HUES48 (cell line): ENCODE data around the gene TOR1B.
"Not testable (repeated sequence)": the region's sequence is repeated elsewhere in the genome, so short reads cannot be mapped to it uniquely, and the experiment has no call there.

ENCODE experiments used
- H3K27ac ChIP-seq: one replicate; pipeline ENCODE4 v1.7.0; 2013; ENCODE audit warnings: low read depth, low read length, inconsistent platforms
- H3K27me3 ChIP-seq: 2 replicates; pipeline ENCODE4 v1.6.1; 2013; ENCODE audit warnings: mild to moderate bottlenecking, low read length; ENCODE audit not compliant: control insufficient read depth, insufficient read depth
- H3K36me3 ChIP-seq: 2 replicates; pipeline ENCODE4 v1.6.1; 2013; ENCODE audit warnings: low read length; ENCODE audit not compliant: control insufficient read depth, insufficient read depth
- H3K4me1 ChIP-seq: 2 replicates; pipeline ENCODE4 v1.6.1; 2013; ENCODE audit warnings: mild to moderate bottlenecking, low read length; ENCODE audit not compliant: control insufficient read depth, insufficient read depth
- H3K4me3 ChIP-seq: 2 replicates; pipeline ENCODE4 v1.5.1; 2013; ENCODE audit warnings: mild to moderate bottlenecking, low read depth, low read length
- H3K9ac ChIP-seq: 2 replicates; pipeline ENCODE4 v1.6.1; 2013; ENCODE audit warnings: mild to moderate bottlenecking, low read depth, low read length, moderate library complexity
- H3K9me3 ChIP-seq: 2 replicates; pipeline ENCODE4 v1.6.1; 2013; ENCODE audit warnings: low read length; ENCODE audit not compliant: control insufficient read depth, insufficient read depth

The TOR1B gene

DNA sequence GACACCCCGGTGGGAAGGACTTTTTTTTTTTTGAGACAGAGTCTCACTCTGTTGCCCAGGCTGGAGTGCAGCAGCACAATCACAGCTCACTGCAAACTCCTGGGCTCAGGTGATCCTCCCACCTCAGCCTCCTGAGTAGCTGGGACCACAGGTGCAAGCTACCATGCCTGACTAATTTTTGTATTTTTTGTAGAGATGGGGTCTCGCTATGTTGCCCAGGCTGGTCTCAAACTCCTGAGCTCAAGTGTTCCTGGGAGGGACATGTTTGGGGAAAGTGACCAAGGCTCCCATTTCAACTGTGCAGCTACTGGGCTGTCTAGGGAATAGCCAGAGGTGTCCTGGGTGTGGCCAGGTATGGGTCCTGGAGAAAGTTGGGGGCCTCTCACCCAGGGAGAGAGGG, 7.0 kb upstream of the TOR1B start:
- H3K4me3 ChIP-seq, H3K27me3 ChIP-seq, H3K36me3 ChIP-seq, H3K9me3 ChIP-seq, H3K4me1 ChIP-seq, H3K9ac ChIP-seq, H3K27ac ChIP-seq: not testable (repeated sequence)

- H3K27ac ChIP-seq: no peak overlapping the region
- no peaks in the 10 kb centered on the region for H3K9me3 ChIP-seq
- no peaks in the 10 kb centered on the region for H3K36me3 ChIP-seq
- H3K4me1 ChIP-seq: peaks cover 3% of the 10 kb centered on the region; the same call in 1 of the 2 replicates
- no peak overlapping the region for H3K4me3 ChIP-seq
- no peaks in the 10 kb centered on the region for H3K27me3 ChIP-seq
- H3K9ac ChIP-seq: no peak overlapping the region
Observed at GRCh38 chr9:129798973-129799372, 4.0 kb upstream of the TOR1B start.

DNA sequence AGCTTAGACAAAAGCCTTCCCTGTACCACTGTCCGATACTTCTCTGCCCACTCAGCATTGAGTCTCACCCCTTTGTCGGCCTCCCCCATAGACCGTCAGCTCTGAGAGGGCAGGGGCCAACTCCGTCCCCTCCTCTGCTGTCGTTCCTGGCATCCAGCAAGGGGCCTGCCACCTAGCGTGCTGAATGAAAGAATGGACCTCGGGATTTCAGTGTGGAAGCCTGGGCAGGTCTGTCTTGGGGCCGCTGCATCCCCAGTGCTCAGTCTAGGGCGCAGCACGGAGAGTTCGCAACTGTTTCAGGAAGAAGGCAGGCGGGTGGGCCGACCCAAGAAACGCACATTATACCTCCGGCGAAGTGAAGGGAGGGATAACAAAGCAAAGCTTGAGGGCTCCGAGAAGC, 1.5 kb upstream of the TOR1B start:
- Histone ChIP-seq H3K36me3 (peaks cover 8% of the 10 kb centered on the region; the same call in 1 of the 2 replicates), H3K27me3 (no peaks in the 10 kb centered on the region), H3K4me3 (no peak overlapping the region), H3K9ac (no peak overlapping the region), H3K4me1 (peaks cover 6% of the 10 kb centered on the region; the same call in 1 of the 2 replicates), H3K9me3 (no peaks in the 10 kb centered on the region), H3K27ac (no peak overlapping the region)

- H3K27me3 ChIP-seq: no peaks in the 10 kb centered on the region
- H3K9ac ChIP-seq: no peak overlapping the region
- H3K36me3 ChIP-seq: peaks cover 19% of the 10 kb centered on the region
- peaks cover 6% of the 10 kb centered on the region; the same call in 1 of the 2 replicates for H3K4me1 ChIP-seq
- peak overlapping the region; percentile 97 for H3K4me3 ChIP-seq
- no peaks in the 10 kb centered on the region for H3K9me3 ChIP-seq
- peak overlapping the region; percentile 20 for H3K27ac ChIP-seq
Observed at GRCh38 chr9:129803676-129804060, 684 bp downstream of the TOR1B start.

DNA sequence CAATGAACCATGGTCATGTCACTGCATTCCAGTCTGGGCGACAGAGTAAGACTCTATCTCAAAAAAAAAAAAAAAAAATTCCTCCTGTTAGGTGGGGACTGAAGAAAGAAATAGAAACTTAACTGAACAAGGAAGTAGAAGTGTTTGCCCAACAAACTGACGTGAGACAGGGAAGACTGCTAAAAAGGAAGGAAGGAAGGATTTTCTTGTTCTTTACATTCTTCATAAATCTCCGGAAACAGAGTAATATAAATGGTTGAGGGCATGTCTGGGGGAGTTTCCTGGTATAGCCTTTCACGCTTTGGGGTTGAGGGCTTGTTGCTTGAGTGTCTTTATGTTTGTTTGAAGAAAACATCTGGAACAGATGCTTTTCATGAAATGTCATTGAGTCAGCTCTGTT, 3.1 kb downstream of the TOR1B start:
- H3K9ac ChIP-seq: no peak overlapping the region
- H3K36me3 ChIP-seq: peaks cover 41% of the 10 kb centered on the region
- no peak overlapping the region for H3K4me3 ChIP-seq
- peaks cover 6% of the 10 kb centered on the region; the same call in 1 of the 2 replicates for H3K4me1 ChIP-seq
- no peak overlapping the region for H3K27ac ChIP-seq
- no peaks in the 10 kb centered on the region for H3K27me3 ChIP-seq
- no peaks in the 10 kb centered on the region for H3K9me3 ChIP-seq

- no peaks in the 10 kb centered on the region for H3K9me3 ChIP-seq
- no peak overlapping the region for H3K4me3 ChIP-seq
- H3K27ac ChIP-seq: no peak overlapping the region
- peaks cover 65% of the 10 kb centered on the region for H3K36me3 ChIP-seq
- H3K27me3 ChIP-seq: no peaks in the 10 kb centered on the region
- H3K9ac ChIP-seq: no peak overlapping the region
- no peaks in the 10 kb centered on the region for H3K4me1 ChIP-seq
Observed at GRCh38 chr9:129809346-129809745, 6.4 kb downstream of the TOR1B start.

DNA sequence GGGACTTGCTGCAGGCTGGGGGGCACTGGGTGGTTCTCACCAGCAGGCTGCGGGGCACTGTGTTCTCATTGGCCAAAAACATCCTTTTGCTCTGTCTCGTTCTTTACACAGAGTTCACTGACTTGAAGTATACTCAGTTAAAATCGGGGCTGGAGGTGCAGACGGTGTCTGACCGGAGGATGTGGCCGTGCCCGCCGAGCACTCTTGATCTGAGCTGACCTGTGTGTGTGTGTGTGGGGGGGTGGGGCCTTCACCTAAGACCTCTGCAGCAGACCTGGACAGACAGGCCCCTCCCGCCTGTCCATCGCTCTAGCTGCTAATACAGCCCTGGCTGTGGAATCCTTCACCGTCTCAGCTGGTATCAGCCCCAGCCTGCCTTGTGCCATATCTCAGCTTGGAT, 7.1 kb downstream of the TOR1B start:
- H3K36me3 ChIP-seq: peaks cover 69% of the 10 kb centered on the region
- H3K9me3 ChIP-seq: no peaks in the 10 kb centered on the region
- H3K27ac ChIP-seq: no peak overlapping the region

DNA sequence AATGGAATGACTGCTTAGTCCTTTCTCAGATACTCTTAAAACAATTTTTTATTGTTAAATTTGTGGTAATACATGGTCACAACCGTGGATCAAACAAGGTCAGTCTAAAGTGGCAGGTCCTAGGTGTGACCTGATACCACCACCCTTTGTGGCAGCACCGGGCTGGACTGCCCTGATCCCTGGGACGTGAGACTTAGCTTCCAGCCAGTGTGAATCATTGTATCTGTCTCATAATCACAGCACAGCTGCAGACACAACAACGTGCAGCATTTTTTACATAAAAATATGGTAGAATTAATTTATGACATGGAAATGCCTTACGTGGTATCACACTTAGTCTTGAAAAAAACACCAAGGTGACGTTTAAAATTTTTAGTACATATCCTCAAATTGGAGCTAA, 7.8 kb downstream of the TOR1B start:
- H3K4me3 ChIP-seq: no peak overlapping the region
- peaks cover 71% of the 10 kb centered on the region for H3K36me3 ChIP-seq
- H3K27me3 ChIP-seq: no peaks in the 10 kb centered on the region
- H3K4me1 ChIP-seq: no peaks in the 10 kb centered on the region
- no peak overlapping the region for H3K27ac ChIP-seq
- no peak overlapping the region for H3K9ac ChIP-seq
- H3K9me3 ChIP-seq: no peaks in the 10 kb centered on the region

More for the DNA sequence above, 7.1 kb downstream of the TOR1B start:
- Histone ChIP-seq H3K9ac (no peak overlapping the region), H3K27me3 (no peaks in the 10 kb centered on the region), H3K4me3 (no peak overlapping the region), H3K4me1 (no peaks in the 10 kb centered on the region)

DNA sequence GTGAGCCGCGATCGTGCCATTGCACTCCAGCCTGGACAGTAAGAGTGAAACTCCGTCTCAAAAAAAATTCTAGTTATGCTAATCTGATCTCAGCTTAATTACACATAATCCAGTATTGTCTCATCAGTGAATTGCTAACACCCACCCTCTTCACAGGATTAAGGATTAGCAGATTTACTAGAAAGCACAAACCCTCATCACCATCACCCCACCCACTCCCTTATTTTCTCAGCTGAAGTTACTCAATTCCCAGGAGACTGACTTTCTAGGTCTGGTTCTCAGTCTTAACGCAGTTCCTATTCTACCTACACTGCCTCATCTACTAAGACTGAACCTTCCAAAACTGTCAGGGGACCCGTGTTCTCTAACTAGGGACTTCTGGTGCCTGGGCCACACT, 9.0 kb downstream of the TOR1B start:
- no peaks in the 10 kb centered on the region for H3K4me1 ChIP-seq
- H3K9ac ChIP-seq: no peak overlapping the region
- no peak overlapping the region for H3K4me3 ChIP-seq
- H3K36me3 ChIP-seq: peaks cover 80% of the 10 kb centered on the region
- no peak overlapping the region for H3K27ac ChIP-seq
- no peaks in the 10 kb centered on the region for H3K27me3 ChIP-seq
- H3K9me3 ChIP-seq: no peaks in the 10 kb centered on the region

- no peaks in the 10 kb centered on the region for H3K9me3 ChIP-seq
- H3K4me1 ChIP-seq: no peaks in the 10 kb centered on the region
- no peak overlapping the region for H3K27ac ChIP-seq
- H3K9ac ChIP-seq: no peak overlapping the region
- H3K4me3 ChIP-seq: no peak overlapping the region
- no peaks in the 10 kb centered on the region for H3K27me3 ChIP-seq
- H3K36me3 ChIP-seq: peaks cover 80% of the 10 kb centered on the region
Observed at GRCh38 chr9:129812385-129812784, 9.4 kb downstream of the TOR1B start.

DNA sequence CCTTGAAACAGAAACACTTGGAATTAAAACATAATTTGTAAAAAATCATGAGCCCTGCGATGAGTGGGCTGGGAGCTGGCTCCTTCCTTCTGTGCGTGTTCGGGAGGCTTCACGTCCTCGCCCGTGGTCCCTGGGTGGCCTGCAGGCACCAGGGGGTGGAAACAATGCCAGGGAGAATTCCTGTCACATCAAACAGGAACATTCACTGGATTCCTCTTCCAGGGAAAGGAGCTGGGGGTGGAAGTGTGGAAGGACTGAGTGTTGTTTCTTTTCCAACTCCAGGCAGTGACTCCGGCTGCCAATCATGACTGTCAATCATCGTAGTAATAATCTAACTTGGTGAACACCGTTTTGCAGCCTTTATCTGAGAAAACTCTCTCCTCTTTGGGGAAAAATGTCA, 10.7 kb downstream of the TOR1B start:
- peaks cover 82% of the 10 kb centered on the region for H3K36me3 ChIP-seq
- H3K9me3 ChIP-seq: no peaks in the 10 kb centered on the region
- no peaks in the 10 kb centered on the region for H3K4me1 ChIP-seq
- H3K9ac ChIP-seq: no peak overlapping the region
- no peaks in the 10 kb centered on the region for H3K27me3 ChIP-seq
- no peak overlapping the region for H3K27ac ChIP-seq
- H3K4me3 ChIP-seq: no peak overlapping the region
